Right renal pelvis (tissue), 4 donors: Measurements from ENCODE around the gene PITRM1. TPM values are rescaled to one million over a fixed set of nuclear protein-coding genes. Genes with fewer than 3 reads are reported as not detected.

Experiments used
- DNase-seq, 4 donors: peaks; one replicate each; pipeline ENCODE4 v3.0.0-alpha.2; 2013; ENCODE audit warnings: low read depth in 4 of 4, low spot score in 3 of 4, missing footprints in 1 of 4
- polyA plus RNA-seq, 4 donors: library from polyadenylated mRNA; unstranded; fragments of 120-200 nt; gene quantifications; one replicate each; pipeline ENCODE4 v1.2.1, GENCODE V29; 2013; ENCODE audit not compliant: insufficient read length in 4 of 4

The PITRM1 gene
- polyA plus RNA-seq, 4 donors, result 56.9 to 66.7 (median 60.6) TPM

DNA sequence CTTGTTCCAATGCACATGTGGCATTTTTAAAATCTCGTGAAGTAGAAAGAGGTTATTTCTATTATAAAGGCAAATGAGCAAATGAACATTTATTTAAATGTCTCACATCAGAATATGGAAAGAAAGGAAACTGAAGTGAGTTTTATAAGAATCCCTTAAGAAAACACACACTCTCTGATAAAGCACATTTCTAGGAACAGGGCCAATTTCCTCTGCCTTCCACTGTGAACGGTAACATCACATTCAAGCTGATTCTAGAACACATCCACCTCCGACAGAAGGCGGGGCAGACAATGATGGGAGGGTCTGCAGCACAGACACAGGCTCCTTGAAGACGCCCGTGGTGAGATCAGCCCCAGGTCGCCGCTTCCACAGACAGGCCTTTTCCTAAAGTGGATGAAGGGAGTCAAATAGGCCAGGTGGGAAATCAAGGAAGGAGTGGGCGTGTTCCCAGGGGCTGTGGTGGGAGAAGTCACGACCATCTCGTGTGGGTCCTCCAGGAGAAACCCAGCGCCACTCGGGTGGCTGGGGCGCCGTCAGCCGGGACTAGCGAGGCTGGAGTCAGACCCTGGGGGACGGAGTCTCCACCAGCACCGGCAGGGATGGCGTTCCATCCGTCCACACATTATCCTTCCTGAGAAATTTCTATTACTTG lies 31.1 kb downstream of the PITRM1 start:
- no peak for DNase-seq

DNA sequence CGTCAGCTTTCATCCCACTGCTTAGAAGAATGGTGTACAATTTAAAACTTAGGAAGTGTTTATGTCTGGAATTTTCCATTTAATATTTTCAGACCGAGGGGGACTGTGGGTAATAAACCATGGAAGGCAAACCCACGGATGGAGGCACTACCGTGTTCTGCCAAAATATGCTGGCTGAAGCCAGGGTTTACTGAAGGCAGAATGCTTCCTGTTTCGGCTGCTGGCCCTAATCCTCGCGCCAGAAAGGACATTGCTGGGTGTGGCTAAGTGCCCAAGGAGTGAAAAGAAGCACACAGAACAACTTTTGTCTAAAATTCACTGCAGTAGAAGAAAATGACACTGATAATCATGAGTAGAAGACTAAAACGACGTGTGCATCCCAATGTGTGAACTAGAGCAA lies 32.3 kb downstream of the PITRM1 start:
- DNase-seq, result no peak

DNA sequence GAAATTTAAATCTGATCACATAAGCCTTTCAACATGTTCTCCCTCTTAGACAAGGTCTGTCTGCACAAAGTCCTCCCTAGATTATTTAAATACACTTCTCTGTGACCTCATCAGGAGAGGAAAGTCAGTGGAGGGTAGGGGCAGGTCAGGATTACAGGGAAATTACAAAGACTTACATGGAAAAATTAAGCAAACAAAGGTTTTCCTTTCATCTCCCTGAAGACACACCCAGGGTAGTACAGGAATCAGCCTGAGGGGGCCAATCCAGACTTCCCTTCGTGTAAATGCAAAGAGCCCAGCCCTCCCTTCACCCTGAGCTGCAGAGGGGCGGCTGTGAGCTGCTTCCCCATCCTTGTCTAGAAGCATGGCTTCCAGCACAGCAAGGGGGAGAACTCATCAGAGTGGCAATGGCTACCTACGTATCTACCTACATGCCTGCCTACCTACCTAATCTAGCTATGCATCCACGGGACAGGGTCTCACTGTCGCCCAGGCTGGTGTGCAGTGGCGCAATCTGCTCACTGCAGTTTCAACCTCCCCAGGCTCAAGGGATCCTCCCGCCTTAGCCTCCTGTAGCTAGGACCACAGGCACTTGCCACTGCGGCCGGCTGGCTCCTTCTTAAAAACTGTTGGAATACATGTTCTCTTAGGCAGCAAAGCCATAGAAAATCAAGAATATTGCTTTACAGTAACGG lies 33.2 kb downstream of the PITRM1 start:
- DNase-seq, result no peak

- DNase-seq, result no peak
Measured at GRCh38 chr10:3137958-3138726, 34.4 kb downstream of the PITRM1 start.

DNA sequence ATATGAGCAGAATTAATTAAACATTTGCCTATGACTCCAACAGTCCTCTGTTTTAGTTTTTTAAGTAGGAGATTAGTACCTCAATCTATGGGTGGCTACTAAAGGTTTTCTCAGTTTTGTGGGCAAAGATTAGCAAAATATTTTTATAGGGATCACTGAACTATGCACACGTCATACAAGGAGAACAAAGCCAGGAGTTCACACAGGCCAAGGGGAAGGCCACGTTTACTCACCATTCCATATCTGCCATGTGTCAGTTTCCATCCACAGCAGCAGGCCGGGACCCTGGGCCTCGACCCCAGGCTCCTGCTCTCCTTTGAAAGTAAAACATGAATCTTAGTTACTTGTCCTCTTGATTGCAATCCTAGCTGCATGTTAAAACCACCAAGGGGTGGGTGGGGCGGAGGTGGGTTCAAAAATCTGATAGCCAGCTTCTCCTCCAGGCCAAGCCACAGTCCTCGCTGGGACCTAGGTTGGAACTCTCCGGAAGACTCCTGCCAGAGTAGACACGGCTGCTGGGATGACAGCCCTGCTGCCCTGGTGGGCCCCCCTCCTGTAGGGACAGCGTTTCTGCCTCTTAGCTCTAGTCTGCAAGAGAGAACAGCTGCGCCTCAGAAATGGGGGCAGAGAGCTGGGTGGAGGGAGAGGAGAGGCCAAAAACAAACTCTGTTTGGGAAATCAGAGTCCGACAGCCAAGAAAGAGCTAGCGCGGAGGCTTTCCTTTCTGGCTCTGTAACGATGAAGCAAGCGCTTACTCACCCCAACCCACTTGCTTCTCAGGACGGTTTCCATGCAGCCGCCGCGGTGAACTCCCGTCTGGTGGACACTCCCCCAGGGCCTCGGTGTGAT lies 35.6 kb downstream of the PITRM1 start:
- DNase-seq, result no peak

DNA sequence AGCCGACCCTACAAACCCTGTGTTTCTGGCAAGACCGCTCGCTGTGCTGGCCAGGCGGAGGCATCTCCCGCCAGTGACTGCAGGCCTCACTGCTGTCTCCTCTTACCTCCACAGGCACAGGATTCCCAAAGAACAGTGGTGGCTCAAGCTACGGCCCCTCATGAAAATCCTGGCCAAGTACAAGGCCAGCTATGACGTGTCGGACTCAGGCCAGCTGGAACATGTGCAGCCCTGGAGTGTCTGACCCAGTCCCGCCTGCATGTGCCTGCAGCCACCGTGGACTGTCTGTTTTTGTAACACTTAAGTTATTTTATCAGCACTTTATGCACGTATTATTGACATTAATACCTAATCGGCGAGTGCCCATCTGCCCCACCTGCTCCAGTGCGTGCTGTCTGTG lies 36.2 kb downstream of the PITRM1 start:
- DNase-seq, result no peak

- no peak for DNase-seq
Measured at GRCh38 chr10:3135006-3135405, 37.6 kb downstream of the PITRM1 start.

DNA sequence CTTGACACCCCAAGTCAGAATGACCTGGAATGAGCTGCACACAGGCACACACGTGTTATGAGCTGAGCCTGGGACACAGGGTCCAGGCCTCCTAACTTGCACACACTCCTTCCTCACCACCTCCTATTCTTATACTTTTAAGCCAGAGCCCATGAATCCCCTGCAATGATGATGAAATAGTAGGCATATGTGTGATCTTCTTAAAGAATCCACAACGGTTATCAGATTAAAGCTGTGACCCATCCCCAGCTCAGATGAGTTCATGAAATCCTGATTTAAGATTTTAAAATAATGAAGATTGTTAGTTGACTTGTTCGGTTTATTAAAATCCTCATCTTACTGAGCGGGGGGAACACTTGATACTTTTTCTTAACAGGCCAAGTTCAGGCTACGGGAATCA lies 38.6 kb downstream of the PITRM1 start:
- no peak for DNase-seq

- DNase-seq, result no peak
Measured at GRCh38 chr10:3132036-3133025, 40.3 kb downstream of the PITRM1 start.

GRCh38 chr10:3131098-3131497 lies 41.5 kb downstream of the PITRM1 start:
- no peak for DNase-seq

DNA sequence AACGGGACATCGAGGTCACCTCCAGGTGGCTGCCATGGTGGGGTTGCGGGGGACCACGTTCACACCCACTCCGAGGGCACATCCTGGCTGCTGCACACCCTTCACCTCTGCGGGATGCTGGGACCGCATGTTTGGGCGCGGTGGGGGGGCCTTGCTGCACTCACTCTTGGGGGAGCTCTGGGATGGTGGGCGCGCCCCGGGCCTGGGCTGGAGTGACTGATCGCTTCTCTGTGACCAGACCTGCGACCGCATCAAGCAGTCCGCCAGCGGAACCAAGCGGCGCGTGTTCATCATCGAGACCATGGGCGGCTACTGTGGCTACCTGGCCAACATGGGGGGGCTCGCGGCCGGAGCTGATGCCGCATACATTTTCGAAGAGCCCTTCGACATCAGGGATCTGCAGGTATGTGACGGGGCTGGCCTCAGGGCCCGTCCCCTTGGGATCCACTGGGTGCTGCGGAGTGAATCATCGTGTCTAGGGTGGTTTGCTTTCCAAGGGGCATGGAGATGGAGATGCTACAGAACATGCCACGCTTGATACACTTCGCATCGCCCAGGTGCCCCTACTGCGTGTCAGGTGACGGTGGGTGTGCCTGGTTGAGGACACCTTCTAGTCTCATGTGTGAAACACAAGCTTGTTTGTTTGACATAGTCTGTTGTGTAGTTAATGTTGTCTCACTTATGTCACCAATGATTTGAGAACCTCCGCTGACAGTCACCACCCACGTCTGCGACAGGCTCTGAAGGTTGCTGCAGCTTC lies 42.8 kb downstream of the PITRM1 start:
- DNase-seq, result no peak

DNA sequence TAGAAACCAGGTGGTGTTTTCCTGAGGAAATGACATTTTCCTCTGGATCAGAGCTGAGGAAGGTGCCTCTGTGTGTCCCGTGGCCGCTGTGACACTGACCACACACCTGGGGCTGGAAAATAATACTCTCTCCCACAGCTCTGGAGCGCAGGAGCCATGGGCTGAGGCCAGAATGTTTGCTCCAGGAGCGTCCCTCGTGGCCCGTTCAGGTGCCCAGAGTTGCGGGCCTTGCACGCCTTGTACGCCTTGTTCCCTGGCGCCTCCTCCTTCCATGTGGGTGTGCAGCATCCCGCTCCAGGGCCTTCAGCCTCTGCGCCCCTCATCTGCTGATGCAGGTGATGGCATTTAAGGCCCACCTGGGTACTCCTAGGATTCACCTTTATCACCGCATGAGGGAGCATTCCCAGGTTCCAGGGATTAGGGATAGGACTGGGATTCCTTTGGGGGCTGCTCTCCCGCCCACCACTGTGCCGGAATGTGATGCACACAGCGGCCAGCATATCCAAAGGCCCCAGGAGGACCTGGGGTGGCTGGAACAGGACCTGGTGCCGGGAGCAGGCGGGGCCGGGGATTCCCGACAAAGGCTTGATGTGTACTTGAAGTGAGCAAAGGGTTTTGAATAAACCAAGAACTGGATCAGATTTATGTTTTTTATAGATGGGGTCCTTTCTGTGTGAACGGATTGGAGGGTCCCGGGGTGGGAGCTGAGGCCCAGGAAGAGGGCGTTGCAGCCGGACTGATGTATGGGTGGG lies 44.0 kb downstream of the PITRM1 start:
- no peak for DNase-seq

DNA sequence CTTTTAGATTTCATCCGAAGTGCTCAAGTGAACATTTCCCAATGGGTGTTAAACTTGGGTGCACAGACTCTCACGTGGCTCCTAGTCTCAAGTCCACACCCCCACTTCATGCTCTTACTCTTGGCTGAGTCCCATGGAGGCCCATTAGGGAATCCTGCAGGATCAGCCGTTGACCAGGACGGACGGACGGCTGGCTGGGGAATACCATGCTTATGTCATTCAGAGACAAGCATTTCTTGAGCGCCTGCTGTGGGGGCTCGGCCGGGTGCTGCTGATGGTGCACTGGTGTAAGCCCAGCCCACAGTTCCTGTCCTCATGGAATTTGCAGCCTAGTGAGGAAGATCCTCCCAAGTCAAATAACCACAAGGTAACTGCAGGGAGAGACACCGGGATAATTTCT lies 44.7 kb downstream of the PITRM1 start:
- no peak for DNase-seq

- peak in 3 of 4 donors; percentile 12 to 36 (median 33) for DNase-seq
Measured at GRCh38 chr10:3126741-3127346, 45.7 kb downstream of the PITRM1 start.

DNA sequence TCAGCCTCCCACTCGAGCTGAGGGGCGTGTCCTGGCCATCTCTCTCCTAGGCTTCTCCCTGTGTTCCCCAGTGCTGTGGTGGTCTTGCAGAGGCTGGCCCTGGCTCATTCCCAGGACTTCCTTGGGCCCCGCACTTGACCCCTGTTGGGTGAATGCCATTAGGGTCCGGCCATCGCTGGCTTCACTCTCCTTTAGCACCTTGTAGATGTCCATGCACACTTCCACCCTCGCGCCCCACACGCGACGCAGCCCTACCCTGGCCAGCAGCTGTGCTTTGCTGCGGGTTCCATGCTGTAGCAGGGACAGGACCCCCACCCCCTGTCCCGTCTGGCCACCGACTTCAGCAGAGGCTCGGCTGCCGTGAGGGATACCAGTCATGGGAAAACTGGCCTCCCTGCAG lies 46.3 kb downstream of the PITRM1 start:
- DNase-seq, result no peak

DNA sequence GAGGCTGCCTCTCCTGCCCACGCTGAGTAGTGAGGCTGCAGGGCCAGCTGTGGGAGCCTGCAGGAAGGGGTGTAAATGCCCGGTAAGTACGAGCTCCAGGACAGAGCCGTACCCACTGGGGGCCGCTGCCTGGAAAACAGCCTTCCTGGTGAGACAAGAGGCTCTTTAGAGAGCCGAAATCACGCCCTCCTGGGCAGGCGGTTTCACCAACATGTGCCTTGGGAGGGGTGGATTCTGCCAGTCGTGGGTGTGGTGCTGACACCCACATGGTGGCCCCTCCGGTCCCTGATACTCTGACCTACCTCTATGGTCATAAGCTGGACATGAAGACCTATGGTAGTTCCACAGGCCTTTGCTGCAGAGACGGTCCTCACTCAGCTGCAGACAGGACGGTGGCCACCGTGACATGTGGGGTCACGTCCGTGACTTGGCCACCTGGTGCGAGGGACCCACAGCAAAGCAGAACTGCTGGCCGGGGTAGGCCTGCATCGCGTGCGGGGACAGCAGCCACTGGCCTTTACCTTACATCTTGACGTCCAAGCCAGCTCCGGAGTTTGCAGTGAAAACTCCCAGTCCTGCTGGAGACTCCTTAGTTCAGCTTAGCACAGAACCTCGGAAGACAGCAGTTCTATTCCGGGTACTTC lies 46.9 kb downstream of the PITRM1 start:
- no peak for DNase-seq
